HepG2 (cell line): ENCODE measurements around the gene TULP3. TPM values are rescaled to one million over a fixed set of nuclear protein-coding genes. Genes with fewer than 3 reads are reported as not detected.

Source experiments
- FOXC1 ChIP-seq: sonication (generic); formaldehyde crosslinking; IDR thresholded peaks from 2 replicates; pipeline ENCODE4 v1.8.0; 2022; ENCODE audit warnings: mild to moderate bottlenecking, missing genetic modification reagents, borderline replicate concordance
- JARID2 ChIP-seq: sonication (generic); formaldehyde crosslinking; IDR thresholded peaks from 2 replicates; pipeline ENCODE4 v1.8.1; 2023; ENCODE audit warnings: missing genetic modification reagents, inconsistent platforms; ENCODE audit not compliant: insufficient replicate concordance
- KLF6 ChIP-seq: IDR thresholded peaks from 2 replicates; pipeline ENCODE4 v1.8.0; 2016; ENCODE audit warnings: missing biosample characterization, missing genetic modification reagents
- PRMT3 ChIP-seq: sonication (generic); formaldehyde crosslinking; IDR thresholded peaks from 2 replicates; pipeline ENCODE4 v1.8.1; 2022; ENCODE audit warnings: low read depth, mild to moderate bottlenecking, moderate library complexity, missing genetic modification reagents, borderline replicate concordance
- RBM22 ChIP-seq: fragments of 200-400 bp; formaldehyde crosslinking; optimal IDR thresholded peaks from 2 replicates; pipeline ENCODE3; 2017; ENCODE audit warnings: mild to moderate bottlenecking, low read length, moderate library complexity
- ZNF367 ChIP-seq: sonication (generic); formaldehyde crosslinking; IDR thresholded peaks from 2 replicates; pipeline ENCODE4 v1.4.0; 2020; ENCODE audit warnings: missing genetic modification reagents, borderline replicate concordance
- ZNF432 ChIP-seq: sonication (generic); formaldehyde crosslinking; IDR thresholded peaks from 2 replicates; pipeline ENCODE4 v1.5.0; 2020; ENCODE audit warnings: missing genetic modification reagents, mild to moderate bottlenecking, borderline replicate concordance
- ZNF512 ChIP-seq: sonication (generic); formaldehyde crosslinking; IDR thresholded peaks from 2 replicates; pipeline ENCODE4 v1.4.0; 2020; ENCODE audit warnings: mild to moderate bottlenecking, missing genetic modification reagents
- ZNF609 ChIP-seq: sonication (generic); formaldehyde crosslinking; IDR thresholded peaks from 2 replicates; pipeline ENCODE4 v1.4.0; 2020; ENCODE audit warnings: mild to moderate bottlenecking, missing genetic modification reagents, borderline replicate concordance
- ZNF678 ChIP-seq: sonication (generic); formaldehyde crosslinking; IDR thresholded peaks from 2 replicates; pipeline ENCODE4 v1.4.0; 2020; ENCODE audit warnings: mild to moderate bottlenecking, missing genetic modification reagents
- ZNF703 ChIP-seq: sonication (generic); formaldehyde crosslinking; IDR thresholded peaks from 2 replicates; pipeline ENCODE4 v1.5.1; 2020; ENCODE audit warnings: missing genetic modification reagents, mild to moderate bottlenecking, moderate library complexity, borderline replicate concordance
- ZNF737 ChIP-seq: sonication (generic); formaldehyde crosslinking; IDR thresholded peaks from 2 replicates; pipeline ENCODE4 v1.5.0; 2020; ENCODE audit warnings: missing genetic modification reagents, mild to moderate bottlenecking, borderline replicate concordance
- polyA plus RNA-seq, 8 experiments: library from polyadenylated mRNA; depleted of rRNA in 3 of 8; stranded (reverse) in 7 of 8; unstranded in 1 of 8; fragments of >200 nt; fragmentation: Illumina TruSeq in 4 of 8; extraction: Trizol in 4 of 8; gene quantifications; 2 replicates each; pipeline versions ENCODE4 v1.2.1 to v1.2.3, GENCODE V29; 2011 to 2016; ENCODE audit warnings: low read depth in 4 of 8, missing spikeins in 1 of 8, mixed read lengths in 1 of 8; ENCODE audit not compliant: insufficient read depth in 1 of 8
- total RNA-seq, 5 experiments: library from RNA; depleted of rRNA; stranded (reverse); fragments of >200 nt; fragmentation: Illumina TruSeq; extraction: Trizol; gene quantifications; 2 replicates each; pipeline ENCODE4 v1.2.3, GENCODE V29; 2016; ENCODE audit warnings: low read depth in 1 of 5
- TF ChIP-seq, protein P1 (sequence below): sonication (generic); formaldehyde crosslinking; IDR thresholded peaks from 2 replicates; pipeline ENCODE4 v1.4.0; 2020; ENCODE audit warnings: mild to moderate bottlenecking, low read depth, missing genetic modification reagents
- TF ChIP-seq, protein P2 (sequence below): sonication (generic); formaldehyde crosslinking; IDR thresholded peaks from 2 replicates; pipeline ENCODE4 v1.5.0; 2020; ENCODE audit warnings: missing genetic modification reagents, mild to moderate bottlenecking, borderline replicate concordance
- TF ChIP-seq, protein P3 (sequence below): sonication (generic); formaldehyde crosslinking; conservative IDR thresholded peaks from 2 replicates; pipeline ENCODE4 v1.8.1; 2023; ENCODE audit warnings: missing genetic modification reagents
- TF ChIP-seq, protein P4 (sequence below): sonication (generic); IDR thresholded peaks from 2 replicates; pipeline ENCODE4 v1.6.1; 2016; ENCODE audit warnings: low read depth, borderline replicate concordance

The TULP3 gene
- total and polyA plus RNA-seq, 2 of the 13 experiments (the other 11 are each of a cell fraction or from before 2014, with no cell fraction given) = 11.2 to 13.2 TPM

DNA sequence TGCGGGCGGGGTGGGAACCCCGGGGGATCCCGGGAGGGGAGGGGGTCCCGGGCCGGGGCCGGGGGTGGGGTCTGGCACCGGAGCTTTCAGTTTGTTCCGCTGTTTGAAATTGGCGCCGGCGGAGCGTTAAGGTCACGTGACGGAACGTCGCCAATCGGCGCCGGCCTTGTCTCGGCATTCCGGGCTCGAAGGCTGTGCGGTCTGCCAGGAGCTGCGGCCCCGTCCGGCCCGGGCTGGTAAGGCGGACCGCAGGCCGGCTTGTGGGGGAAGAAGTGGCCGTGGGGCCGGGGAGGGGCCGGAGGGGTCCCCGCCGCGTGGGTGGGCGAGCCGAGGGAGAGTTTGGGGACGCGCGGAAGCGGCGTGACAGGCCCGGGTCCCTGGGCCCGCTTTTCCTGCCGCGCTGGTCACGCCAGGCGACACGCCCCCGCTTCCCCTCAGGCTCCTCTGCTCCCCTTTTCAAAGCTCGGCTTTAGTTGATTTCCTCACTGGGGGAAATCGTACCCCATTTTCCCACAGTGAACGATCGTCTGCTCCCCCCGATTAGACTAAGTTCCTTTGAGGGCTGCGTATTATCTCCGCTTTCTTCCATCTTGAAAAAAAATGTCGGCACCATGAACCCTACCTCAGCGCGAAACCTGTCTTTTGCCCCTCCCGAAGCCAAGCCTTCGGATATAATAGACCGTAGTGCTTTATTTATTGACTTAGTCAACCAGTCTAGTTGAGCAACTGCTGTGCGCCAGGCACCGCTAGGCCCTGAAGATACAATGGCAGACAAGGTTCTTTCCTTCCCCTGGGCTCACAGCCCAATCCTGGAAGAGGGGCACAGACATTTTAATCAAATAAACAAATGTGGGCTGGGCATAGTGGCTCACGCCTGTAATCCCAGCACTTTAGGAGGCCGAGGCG is 13.4 kb upstream of the TULP3 start, which contains the start of the genes FOXM1 and RHNO1 (continued):
- no peak for TF ChIP-seq ZNF432 (CRISPR knock-in tag)
- no peak; the same call in 1 of the 2 replicates for TF ChIP-seq ZNF737 (CRISPR knock-in tag)
- no peak for TF ChIP-seq ZNF367 (CRISPR knock-in tag)
- TF ChIP-seq RBM22 = no peak
- no peak for TF ChIP-seq JARID2
- TF ChIP-seq, protein P1, sequence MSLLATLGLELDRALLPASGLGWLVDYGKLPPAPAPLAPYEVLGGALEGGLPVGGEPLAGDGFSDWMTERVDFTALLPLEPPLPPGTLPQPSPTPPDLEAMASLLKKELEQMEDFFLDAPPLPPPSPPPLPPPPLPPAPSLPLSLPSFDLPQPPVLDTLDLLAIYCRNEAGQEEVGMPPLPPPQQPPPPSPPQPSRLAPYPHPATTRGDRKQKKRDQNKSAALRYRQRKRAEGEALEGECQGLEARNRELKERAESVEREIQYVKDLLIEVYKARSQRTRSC (CRISPR knock-in tag) = no peak
- no peak for TF ChIP-seq ZNF609 (CRISPR knock-in tag)
- TF ChIP-seq KLF6 = no peak; the same call in 1 of the 2 replicates
- TF ChIP-seq ZNF703 (CRISPR knock-in tag) = no peak
- TF ChIP-seq ZNF512 (CRISPR knock-in tag) = no peak
- no peak for TF ChIP-seq ZNF678 (CRISPR knock-in tag)
- TF ChIP-seq, protein P2, sequence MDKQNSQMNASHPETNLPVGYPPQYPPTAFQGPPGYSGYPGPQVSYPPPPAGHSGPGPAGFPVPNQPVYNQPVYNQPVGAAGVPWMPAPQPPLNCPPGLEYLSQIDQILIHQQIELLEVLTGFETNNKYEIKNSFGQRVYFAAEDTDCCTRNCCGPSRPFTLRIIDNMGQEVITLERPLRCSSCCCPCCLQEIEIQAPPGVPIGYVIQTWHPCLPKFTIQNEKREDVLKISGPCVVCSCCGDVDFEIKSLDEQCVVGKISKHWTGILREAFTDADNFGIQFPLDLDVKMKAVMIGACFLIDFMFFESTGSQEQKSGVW = no peak
- no peak for TF ChIP-seq PRMT3
- TF ChIP-seq FOXC1 = peak; percentile 12; the same call in 1 of the 2 replicates
- TF ChIP-seq, protein P3, sequence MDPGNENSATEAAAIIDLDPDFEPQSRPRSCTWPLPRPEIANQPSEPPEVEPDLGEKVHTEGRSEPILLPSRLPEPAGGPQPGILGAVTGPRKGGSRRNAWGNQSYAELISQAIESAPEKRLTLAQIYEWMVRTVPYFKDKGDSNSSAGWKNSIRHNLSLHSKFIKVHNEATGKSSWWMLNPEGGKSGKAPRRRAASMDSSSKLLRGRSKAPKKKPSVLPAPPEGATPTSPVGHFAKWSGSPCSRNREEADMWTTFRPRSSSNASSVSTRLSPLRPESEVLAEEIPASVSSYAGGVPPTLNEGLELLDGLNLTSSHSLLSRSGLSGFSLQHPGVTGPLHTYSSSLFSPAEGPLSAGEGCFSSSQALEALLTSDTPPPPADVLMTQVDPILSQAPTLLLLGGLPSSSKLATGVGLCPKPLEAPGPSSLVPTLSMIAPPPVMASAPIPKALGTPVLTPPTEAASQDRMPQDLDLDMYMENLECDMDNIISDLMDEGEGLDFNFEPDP (CRISPR knock-in tag) = no peak
- TF ChIP-seq, protein P4, sequence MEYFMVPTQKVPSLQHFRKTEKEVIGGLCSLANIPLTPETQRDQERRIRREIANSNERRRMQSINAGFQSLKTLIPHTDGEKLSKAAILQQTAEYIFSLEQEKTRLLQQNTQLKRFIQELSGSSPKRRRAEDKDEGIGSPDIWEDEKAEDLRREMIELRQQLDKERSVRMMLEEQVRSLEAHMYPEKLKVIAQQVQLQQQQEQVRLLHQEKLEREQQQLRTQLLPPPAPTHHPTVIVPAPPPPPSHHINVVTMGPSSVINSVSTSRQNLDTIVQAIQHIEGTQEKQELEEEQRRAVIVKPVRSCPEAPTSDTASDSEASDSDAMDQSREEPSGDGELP = no peak; the same call in 1 of the 2 replicates
